Measurements from ENCODE around the gene SLC39A9. TPM values are rescaled to one million over a fixed set of nuclear protein-coding genes. Genes with fewer than 3 reads are reported as not detected.

Gene SLC39A9
- total and polyA plus RNA-seq, 2 of the 4 experiments (the other 2 are of a cell fraction), result 41.4 to 168 TPM

DNA sequence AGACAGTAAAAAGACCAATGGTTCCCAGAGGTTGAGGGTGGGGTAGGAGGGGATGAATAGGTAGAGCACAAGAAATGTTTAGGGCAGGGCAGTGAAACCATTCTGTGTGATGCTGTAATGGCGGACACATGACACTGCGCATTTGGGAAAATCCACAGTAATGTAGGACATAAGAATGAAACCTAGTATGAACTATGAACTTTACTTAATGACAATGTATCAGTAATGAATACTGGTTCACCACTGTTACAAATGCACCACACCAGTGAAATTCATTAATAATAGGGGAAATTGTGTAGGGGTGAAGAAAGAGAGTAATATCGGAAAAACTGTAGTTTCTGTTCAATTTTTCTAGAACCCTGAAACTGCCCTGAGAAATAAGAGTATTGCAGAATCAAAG lies 6.0 kb upstream of the SLC39A9 start:
- Histone ChIP-seq H3K9ac (ENCODE audit: low read depth, low read length) (no peak overlapping the region), H3K4me1 (ENCODE audit: control insufficient read depth, insufficient read depth, low read length) (no peaks in the 10 kb centered on the region), H4K91ac (ENCODE audit: insufficient read depth, low read depth, low read length) (no peak overlapping the region), H3K18ac (ENCODE audit: low read depth, low read length) (no peak overlapping the region), H3K27me3 (ENCODE audit: control insufficient read depth, insufficient read depth, low read length) (no peaks in the 10 kb centered on the region), H2BK15ac (ENCODE audit: low read depth, low read length) (no peak overlapping the region), H2AK9ac (replicated peaks; ENCODE audit: low read depth, low read length, poor library complexity) (no peak overlapping the region), H3K27ac (ENCODE audit: insufficient read depth, low read length) (no peak overlapping the region), H4K8ac (ENCODE audit: low read depth in 2 of 2, low read length in 2 of 2) (no peak overlapping the region), H4K20me1 (ENCODE audit: insufficient read depth, low read length) (peaks cover 44% of the 10 kb centered on the region), H3K4me2 (ENCODE audit: low read depth, low read length) (no peak overlapping the region), H3K79me1 (ENCODE audit: low read depth in 1 of 2, low read length in 2 of 2) (peaks cover 24 to 57% of the 10 kb centered on the region in 2 experiments), H3K9me3 (ENCODE audit: control insufficient read depth, insufficient read depth, low read length) (no peaks in the 10 kb centered on the region), H2AK5ac (ENCODE audit: low read depth, low read length) (no peak overlapping the region), H3K9me1 (ENCODE audit: insufficient read depth, low read length) (no peaks in the 10 kb centered on the region; the same call in 1 of the 2 replicates), H3K4me3 (ENCODE audit: insufficient read depth, low read depth, low read length) (no peak overlapping the region), H3K14ac (replicated peaks; ENCODE audit: low read depth, low read length) (no peak overlapping the region), H2BK120ac (ENCODE audit: low read depth, low read length) (no peak overlapping the region), H4K5ac (ENCODE audit: low read depth, low read length) (no peak overlapping the region), H3K36me3 (ENCODE audit: control insufficient read depth, insufficient read depth, low read length) (peaks cover 40% of the 10 kb centered on the region), H3K56ac (ENCODE audit: extremely low read depth, insufficient read depth, low read length) (no peak overlapping the region), H3K23ac (ENCODE audit: low read depth, low read length) (no peak overlapping the region), H2BK20ac (ENCODE audit: low read depth, low read length) (no peak overlapping the region), H2AFZ (replicated peaks; ENCODE audit: low read length, poor library complexity) (no peak overlapping the region), H2BK5ac (ENCODE audit: low read depth, low read length, poor library complexity, severe bottlenecking) (no peak overlapping the region), H3K4ac (ENCODE audit: low read depth, low read length) (no peak overlapping the region)
- CTCF ChIA-PET, result interaction anchor here (0.6 to 0.7 kb wide), 2 partner anchors 10 to 149 kb away, joined by 3 to 4 read pairs; no protein-coding TSS in a partner anchor
- BruUV-seq (replicated peaks), result no TSS peak
- intact Hi-C loops (cut with micrococcal nuclease), result no loop called here
- POLR2A ChIA-PET (ENCODE audit: unreplicated experiment), result no interaction called here
- no peak for ATAC-seq (ENCODE audit: low read depth)
- dilution Hi-C loops (cut with HindIII; ENCODE audit: low sequenced_read_pairs, unreplicated experiment), result no loop called here
- in situ Hi-C loops (cut with MboI; ENCODE audit: low sequenced_read_pairs), result no loop called here
- TF ChIP-seq CHD1 (IDR thresholded peaks at IDR 0.05; ENCODE audit: low read depth, low read length), result no peak
- TF ChIP-seq, protein P1, sequence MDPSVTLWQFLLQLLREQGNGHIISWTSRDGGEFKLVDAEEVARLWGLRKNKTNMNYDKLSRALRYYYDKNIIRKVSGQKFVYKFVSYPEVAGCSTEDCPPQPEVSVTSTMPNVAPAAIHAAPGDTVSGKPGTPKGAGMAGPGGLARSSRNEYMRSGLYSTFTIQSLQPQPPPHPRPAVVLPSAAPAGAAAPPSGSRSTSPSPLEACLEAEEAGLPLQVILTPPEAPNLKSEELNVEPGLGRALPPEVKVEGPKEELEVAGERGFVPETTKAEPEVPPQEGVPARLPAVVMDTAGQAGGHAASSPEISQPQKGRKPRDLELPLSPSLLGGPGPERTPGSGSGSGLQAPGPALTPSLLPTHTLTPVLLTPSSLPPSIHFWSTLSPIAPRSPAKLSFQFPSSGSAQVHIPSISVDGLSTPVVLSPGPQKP (IDR thresholded peaks at IDR 0.05; ENCODE audit: borderline replicate concordance, low read depth, low read length), result no peak
- no peak for TF ChIP-seq RFX5 (IDR thresholded peaks at IDR 0.05; ENCODE audit: low read depth, low read length)
- TF ChIP-seq FOS (IDR thresholded peaks at IDR 0.05; ENCODE audit: low read depth, low read length), result no peak
- TF ChIP-seq MAZ (IDR thresholded peaks at IDR 0.05; ENCODE audit: borderline replicate concordance, low read depth, low read length), result no peak
- TF ChIP-seq MAFK (IDR thresholded peaks at IDR 0.05; ENCODE audit: low read depth, low read length), result no peak
- TF ChIP-seq BHLHE40 (IDR thresholded peaks at IDR 0.05; ENCODE audit: low read depth, low read length), result no peak
- TF ChIP-seq RAD21 (IDR thresholded peaks at IDR 0.05; ENCODE audit: low read length), result no peak
- TF ChIP-seq POLR2A (IDR thresholded peaks at IDR 0.05; ENCODE audit: low read depth, low read length), result no peak
- TF ChIP-seq CEBPB (IDR thresholded peaks at IDR 0.05; ENCODE audit: low read depth, low read length), result no peak
- no peak for TF ChIP-seq MXI1 (IDR thresholded peaks at IDR 0.05; ENCODE audit: borderline replicate concordance, low read depth, low read length)
- TF ChIP-seq RCOR1 (IDR thresholded peaks at IDR 0.05; ENCODE audit: insufficient replicate concordance, low read length), result no peak
- TF ChIP-seq, protein P2, sequence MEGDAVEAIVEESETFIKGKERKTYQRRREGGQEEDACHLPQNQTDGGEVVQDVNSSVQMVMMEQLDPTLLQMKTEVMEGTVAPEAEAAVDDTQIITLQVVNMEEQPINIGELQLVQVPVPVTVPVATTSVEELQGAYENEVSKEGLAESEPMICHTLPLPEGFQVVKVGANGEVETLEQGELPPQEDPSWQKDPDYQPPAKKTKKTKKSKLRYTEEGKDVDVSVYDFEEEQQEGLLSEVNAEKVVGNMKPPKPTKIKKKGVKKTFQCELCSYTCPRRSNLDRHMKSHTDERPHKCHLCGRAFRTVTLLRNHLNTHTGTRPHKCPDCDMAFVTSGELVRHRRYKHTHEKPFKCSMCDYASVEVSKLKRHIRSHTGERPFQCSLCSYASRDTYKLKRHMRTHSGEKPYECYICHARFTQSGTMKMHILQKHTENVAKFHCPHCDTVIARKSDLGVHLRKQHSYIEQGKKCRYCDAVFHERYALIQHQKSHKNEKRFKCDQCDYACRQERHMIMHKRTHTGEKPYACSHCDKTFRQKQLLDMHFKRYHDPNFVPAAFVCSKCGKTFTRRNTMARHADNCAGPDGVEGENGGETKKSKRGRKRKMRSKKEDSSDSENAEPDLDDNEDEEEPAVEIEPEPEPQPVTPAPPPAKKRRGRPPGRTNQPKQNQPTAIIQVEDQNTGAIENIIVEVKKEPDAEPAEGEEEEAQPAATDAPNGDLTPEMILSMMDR (conservative IDR thresholded peaks at IDR 0.05; ENCODE audit: low read depth, low read length), result no peak
- TF ChIP-seq, protein P3, sequence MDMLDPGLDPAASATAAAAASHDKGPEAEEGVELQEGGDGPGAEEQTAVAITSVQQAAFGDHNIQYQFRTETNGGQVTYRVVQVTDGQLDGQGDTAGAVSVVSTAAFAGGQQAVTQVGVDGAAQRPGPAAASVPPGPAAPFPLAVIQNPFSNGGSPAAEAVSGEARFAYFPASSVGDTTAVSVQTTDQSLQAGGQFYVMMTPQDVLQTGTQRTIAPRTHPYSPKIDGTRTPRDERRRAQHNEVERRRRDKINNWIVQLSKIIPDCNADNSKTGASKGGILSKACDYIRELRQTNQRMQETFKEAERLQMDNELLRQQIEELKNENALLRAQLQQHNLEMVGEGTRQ (IDR thresholded peaks at IDR 0.05; ENCODE audit: low read depth, low read length), result no peak
- no peak for TF ChIP-seq NFE2L2 (IDR thresholded peaks at IDR 0.05; ENCODE audit: low read depth, low read length)
- TF ChIP-seq SMC3 (IDR thresholded peaks at IDR 0.05; ENCODE audit: low read depth, low read length), result no peak
- no peak for DNase-seq
- no CpG with 5 or more reads among the region's 3 CpGs for WGBS, 2 experiments (ENCODE audit: extremely low coverage in 2 of 2, insufficient read length in 1 of 2)
